Cardiac muscle cell (in vitro differentiated cells and primary cell): ENCODE results near the gene RBM38. TPM values are rescaled to one million over a fixed set of nuclear protein-coding genes. Genes with fewer than 3 reads are reported as not detected.

Source experiments
- DNase-seq, 2 donors: peaks; one replicate each; pipeline versions ENCODE4 v3.0.0 to v3.0.0-alpha.2; 2010 to 2017; ENCODE audit warnings: low read depth in 1 of 2, low spot score in 1 of 2
- H3K27ac ChIP-seq: fragments of 200-600 bp; sonication (generic); 2 replicates; pipeline ENCODE4 v1.5.1; 2016
- H3K27me3 ChIP-seq: fragments of 200-600 bp; sonication (generic); 2 replicates; pipeline ENCODE4 v1.6.0; 2016; ENCODE audit warnings: control low read depth
- H3K36me3 ChIP-seq: fragments of 200-600 bp; sonication (generic); 2 replicates; pipeline ENCODE4 v1.5.1; 2016; ENCODE audit warnings: control low read depth
- H3K4me1 ChIP-seq: fragments of 200-600 bp; sonication (generic); 2 replicates; pipeline ENCODE4 v1.8.1; 2017; ENCODE audit warnings: low read depth, mild to moderate bottlenecking, mixed run types
- H3K4me3 ChIP-seq: fragments of 200-600 bp; sonication (generic); 2 replicates; pipeline ENCODE4 v1.5.1; 2016; ENCODE audit warnings: mild to moderate bottlenecking
- H3K9me3 ChIP-seq: fragments of 200-600 bp; sonication (generic); 2 replicates; pipeline ENCODE4 v1.5.1; 2017; ENCODE audit warnings: low read depth, mild to moderate bottlenecking, control low read depth
- CTCF ChIP-seq: IDR thresholded peaks from 2 replicates; pipeline ENCODE4 v1.5.1; 2012; ENCODE audit warnings: low read depth, mild to moderate bottlenecking, low read length
- polyA plus RNA-seq: library from polyadenylated mRNA; unstranded; fragments of >200 nt; fragmentation: Nextera tagmentation; extraction: Ambion mirVana; gene quantifications from 2 replicates; pipeline ENCODE4 v1.2.1, GENCODE V29; 2016
- total RNA-seq: library from RNA; depleted of rRNA; stranded (reverse); fragments of >200 nt; gene quantifications from 2 replicates; pipeline ENCODE4 v1.2.3, GENCODE V29; 2016

Gene RBM38
- total and polyA plus RNA-seq, 2 experiments from 2014 or later: 404 to 625 TPM

GRCh38 chr20:57413986-57414385 lies 22.8 kb downstream of the RBM38 start:
- Histone ChIP-seq H3K4me3 (no peak overlapping the region), H3K27ac (no peak overlapping the region), H3K9me3 (no peaks in the 10 kb centered on the region), H3K4me1 (peaks cover 60% of the 10 kb centered on the region), H3K36me3 (peaks cover 6% of the 10 kb centered on the region), H3K27me3 (no peaks in the 10 kb centered on the region)
- TF ChIP-seq CTCF: no peak
- no peak for DNase-seq

GRCh38 chr20:57414867-57415592 lies 23.8 kb downstream of the RBM38 start:
- H3K27ac ChIP-seq: peak overlapping the region; percentile 32
- no peak overlapping the region for H3K4me3 ChIP-seq
- peak in 1 of 2 donors; percentile 30 for DNase-seq
- no peaks in the 10 kb centered on the region for H3K36me3 ChIP-seq
- H3K9me3 ChIP-seq: no peaks in the 10 kb centered on the region
- TF ChIP-seq CTCF: no peak
- H3K27me3 ChIP-seq: no peaks in the 10 kb centered on the region
- peaks cover 52% of the 10 kb centered on the region for H3K4me1 ChIP-seq

GRCh38 chr20:57415771-57416170 lies 24.6 kb downstream of the RBM38 start:
- H3K4me1 ChIP-seq: peaks cover 50% of the 10 kb centered on the region
- no peaks in the 10 kb centered on the region for H3K9me3 ChIP-seq
- no peak for TF ChIP-seq CTCF
- peak overlapping the region; percentile 65 for H3K27ac ChIP-seq
- no peaks in the 10 kb centered on the region for H3K36me3 ChIP-seq
- no peak for DNase-seq
- H3K4me3 ChIP-seq: no peak overlapping the region
- H3K27me3 ChIP-seq: no peaks in the 10 kb centered on the region

- Histone ChIP-seq H3K4me1 (peaks cover 48% of the 10 kb centered on the region), H3K9me3 (no peaks in the 10 kb centered on the region), H3K27me3 (no peaks in the 10 kb centered on the region), H3K4me3 (no peak overlapping the region), H3K36me3 (no peaks in the 10 kb centered on the region), H3K27ac (peak overlapping the region; percentile 65)
- TF ChIP-seq CTCF: no peak
- no peak for DNase-seq
Observed at GRCh38 chr20:57416296-57417022, 25.3 kb downstream of the RBM38 start.

GRCh38 chr20:57417051-57417689 lies 26.0 kb downstream of the RBM38 start:
- Histone ChIP-seq H3K27ac (no peak overlapping the region), H3K27me3 (no peaks in the 10 kb centered on the region), H3K9me3 (no peaks in the 10 kb centered on the region), H3K4me3 (no peak overlapping the region), H3K4me1 (peaks cover 42% of the 10 kb centered on the region), H3K36me3 (no peaks in the 10 kb centered on the region)
- DNase-seq: peak in 1 of 2 donors; percentile 20
- no peak for TF ChIP-seq CTCF
